ENCODE measurements around the gene ANO10.
A peak's percentile ranks its signal among the peaks of the same experiment; 100 is the strongest.

Gene ANO10

DNA sequence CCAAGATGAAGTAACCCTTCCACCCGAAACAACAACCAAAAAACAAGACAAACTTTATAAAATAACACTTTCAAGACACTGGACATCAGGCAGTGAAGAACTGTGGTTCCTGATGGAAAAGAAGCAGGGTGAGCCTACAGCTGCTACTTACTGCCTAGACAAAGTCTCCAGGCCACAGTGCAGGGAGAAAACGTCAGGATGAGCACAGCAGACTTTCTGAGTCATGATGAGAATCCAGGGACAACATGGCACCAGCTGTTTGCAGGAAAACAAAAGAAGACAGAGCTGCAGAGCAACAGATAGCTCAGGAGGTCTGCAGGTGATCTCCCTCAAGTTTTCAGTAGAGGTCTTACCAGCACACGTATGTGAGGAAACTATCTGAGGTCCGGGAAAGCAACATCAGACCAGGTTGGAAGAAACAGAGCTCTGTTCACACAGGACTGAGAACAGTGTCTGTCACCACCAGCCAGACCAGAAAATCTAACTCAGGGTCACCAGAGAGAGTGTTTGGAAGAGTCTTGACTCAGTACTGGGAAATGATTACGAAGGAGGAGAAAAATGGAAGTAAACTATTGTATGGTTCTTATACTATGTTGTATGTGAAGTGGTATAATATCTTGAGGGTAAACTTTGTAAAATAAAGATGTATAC is 108.9 kb downstream of the ANO10 start:
- H3K27ac ChIP-seq: no peak overlapping the region
- TF ChIP-seq CTCF (conservative IDR thresholded peaks at IDR 0.05; ENCODE audit: low read depth): no peak
- ChIA-PET POLR2A (ENCODE audit: low non-redundant PET) (no interaction called here), CTCF (no interaction called here)
- no peak for DNase-seq (ENCODE audit: low spot score)

DNA sequence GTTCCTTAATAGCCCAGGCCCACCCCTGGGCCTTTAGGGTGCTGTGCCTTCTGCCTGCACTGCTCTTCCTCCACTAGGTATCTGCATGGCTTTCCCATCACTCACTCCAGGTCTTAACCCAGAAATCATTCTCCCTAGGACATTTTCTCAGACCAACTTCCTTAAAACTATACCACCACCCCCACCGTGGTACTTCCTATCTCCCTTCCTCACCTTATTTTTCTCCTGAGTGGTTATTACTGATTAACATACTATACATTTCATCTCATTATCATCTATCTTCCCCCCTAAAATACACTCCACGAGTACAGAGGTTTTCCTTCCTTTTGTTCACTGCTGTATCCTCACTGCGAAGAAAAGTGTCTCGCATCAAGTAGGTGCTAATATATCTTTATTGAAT is 115.2 kb downstream of the ANO10 start:
- H3K27ac ChIP-seq: no peak overlapping the region
- ChIA-PET CTCF (no interaction called here), POLR2A (ENCODE audit: low non-redundant PET) (no interaction called here)
- no peak for TF ChIP-seq CTCF (conservative IDR thresholded peaks at IDR 0.05; ENCODE audit: low read depth)
- DNase-seq (ENCODE audit: low spot score): no peak

DNA sequence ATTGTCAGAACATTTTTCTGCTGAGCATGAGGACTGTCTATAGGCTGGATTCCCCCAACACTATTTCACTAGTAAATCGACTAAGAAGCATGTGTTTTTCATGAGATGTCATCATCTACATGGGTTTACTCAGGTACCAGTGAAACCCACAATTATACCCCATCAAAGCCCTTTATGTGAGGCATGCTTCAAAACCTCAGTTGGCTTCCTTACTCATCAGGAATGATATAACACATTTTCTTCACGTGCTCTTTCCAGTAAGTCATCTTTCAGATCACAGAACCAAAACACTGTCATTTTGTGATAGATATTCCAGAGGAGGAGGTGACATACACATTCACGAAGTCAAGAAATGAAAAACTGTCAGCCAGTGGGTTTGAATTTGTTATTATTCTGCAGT is 116.5 kb downstream of the ANO10 start:
- no peak for TF ChIP-seq CTCF (conservative IDR thresholded peaks at IDR 0.05; ENCODE audit: low read depth)
- DNase-seq (ENCODE audit: low spot score): no peak
- ChIA-PET POLR2A (ENCODE audit: low non-redundant PET) (no interaction called here), CTCF (no interaction called here)
- no peak overlapping the region for H3K27ac ChIP-seq

DNA sequence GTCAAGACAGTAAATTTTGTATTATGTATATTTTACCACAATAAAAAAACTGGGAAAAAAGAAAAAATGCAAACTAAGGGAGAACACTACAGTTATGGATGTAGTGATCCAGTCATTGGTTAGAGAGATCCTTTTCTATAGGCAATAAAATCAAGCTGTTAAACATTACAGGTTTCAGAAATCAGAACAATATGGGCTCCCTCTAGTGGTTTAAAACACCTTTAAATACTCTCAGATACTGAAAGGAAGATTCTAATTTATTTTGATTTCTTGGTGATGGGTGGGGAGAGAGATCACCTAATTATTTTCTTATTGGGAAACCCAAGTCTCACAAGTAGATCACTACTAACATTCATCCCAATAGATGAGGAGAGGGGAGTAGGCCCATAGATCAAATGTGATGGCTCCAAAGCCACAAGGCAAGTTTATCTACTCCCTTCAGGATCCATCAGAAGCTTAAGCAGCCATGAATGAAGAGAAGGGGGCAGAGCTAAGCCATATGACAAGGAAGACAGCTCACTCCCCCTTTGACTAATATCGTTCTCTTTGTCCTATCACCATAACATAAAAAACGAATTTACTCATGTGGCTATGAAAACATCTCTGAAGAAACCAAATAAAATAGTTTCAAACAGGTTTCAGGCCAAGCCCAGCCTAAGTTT is 118.6 kb downstream of the ANO10 start:
- ChIA-PET CTCF (interaction anchor here (0.5 to 0.8 kb wide), 5 partner anchors 29 to 1328 kb away, joined by 3 to 4 read pairs (median 3); no protein-coding TSS in a partner anchor), POLR2A (ENCODE audit: low non-redundant PET) (interaction anchor here (0.6 kb wide), 1 partner anchor 515 kb away, joined by 9 read pairs; no protein-coding TSS in a partner anchor)
- H3K27ac ChIP-seq: no peak overlapping the region
- DNase-seq (ENCODE audit: low spot score): peak; percentile 17
- TF ChIP-seq CTCF (conservative IDR thresholded peaks at IDR 0.05; ENCODE audit: low read depth): peak; percentile 59

- ChIA-PET CTCF (no interaction called here), POLR2A (ENCODE audit: low non-redundant PET) (no interaction called here)
- no peak for DNase-seq (ENCODE audit: low spot score)
Measured at GRCh38 chr3:43499256-43499655, 122.6 kb downstream of the ANO10 start.

GRCh38 chr3:43497905-43498365 is 123.9 kb downstream of the ANO10 start:
- peak overlapping the region; percentile 80 for H3K27ac ChIP-seq
- DNase-seq (ENCODE audit: low spot score): peak; percentile 17
- CTCF ChIA-PET: no interaction called here
- POLR2A ChIA-PET (ENCODE audit: low non-redundant PET): no interaction called here
- no peak for TF ChIP-seq CTCF (conservative IDR thresholded peaks at IDR 0.05; ENCODE audit: low read depth)

More at GRCh38 chr3:43499256-43499655, 122.6 kb downstream of the ANO10 start:
- TF ChIP-seq CTCF (conservative IDR thresholded peaks at IDR 0.05; ENCODE audit: low read depth): no peak
- H3K27ac ChIP-seq: no peak overlapping the region
